Activated T-cell treated with anti-CD3 and anti-CD28 coated beads, Interleukin-2, amount 50 U/mL, for 24 hours (primary cell): Measurements from ENCODE around the gene P2RY12.
"Not testable (repeated sequence)": the region's sequence is repeated elsewhere in the genome, so short reads cannot be mapped to it uniquely, and the experiment has no call there.

Experiments
- DNase-seq: peaks from one replicate; pipeline ENCODE4 v3.0.0-alpha.2; 2020
- H3K27ac Mint-ChIP-seq: 2 replicates; pipeline ENCODE4 v1.8.0; 2020; ENCODE audit warnings: mild to moderate bottlenecking, mixed read lengths
- H3K27me3 Mint-ChIP-seq: 2 replicates; pipeline ENCODE4 v1.8.0; 2020; ENCODE audit warnings: mixed read lengths
- H3K36me3 Mint-ChIP-seq: 2 replicates; pipeline ENCODE4 v1.8.0; 2020; ENCODE audit warnings: low read depth, mixed read lengths
- H3K4me1 Mint-ChIP-seq: 2 replicates; pipeline ENCODE4 v1.8.0; 2020; ENCODE audit warnings: low read depth, mixed read lengths
- H3K4me3 Mint-ChIP-seq: 2 replicates; pipeline ENCODE4 v1.8.0; 2020; ENCODE audit warnings: mild to moderate bottlenecking, moderate library complexity, mixed read lengths
- H3K9me3 Mint-ChIP-seq: 2 replicates; pipeline ENCODE4 v1.8.0; 2020; ENCODE audit warnings: mixed read lengths

The P2RY12 gene

DNA sequence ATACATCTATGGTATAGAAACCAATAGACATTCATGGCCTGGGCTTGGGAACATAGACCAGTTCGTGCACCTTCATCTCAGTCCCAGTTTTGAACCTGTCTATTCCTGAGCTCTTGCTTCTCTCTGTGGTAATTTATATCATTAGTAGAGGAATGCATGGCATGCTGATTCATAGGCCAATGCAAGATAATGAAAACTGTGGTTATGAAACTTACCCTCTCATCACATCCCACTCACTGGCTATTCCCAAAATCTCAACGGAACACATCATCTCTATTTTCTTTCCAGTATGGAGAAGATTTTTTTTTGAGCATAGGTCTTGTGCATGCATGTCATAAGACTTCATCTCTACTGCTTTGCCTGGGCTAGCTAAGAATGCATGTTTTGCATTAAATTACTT lies 18.7 kb upstream of the P2RY12 start:
- Mint-ChIP-seq H3K27ac (no peak overlapping the region), H3K4me3 (no peak overlapping the region), H3K36me3 (no peaks in the 10 kb centered on the region), H3K27me3 (no peaks in the 10 kb centered on the region), H3K4me1 (peaks cover 5% of the 10 kb centered on the region), H3K9me3 (no peaks in the 10 kb centered on the region)
- no peak for DNase-seq

DNA sequence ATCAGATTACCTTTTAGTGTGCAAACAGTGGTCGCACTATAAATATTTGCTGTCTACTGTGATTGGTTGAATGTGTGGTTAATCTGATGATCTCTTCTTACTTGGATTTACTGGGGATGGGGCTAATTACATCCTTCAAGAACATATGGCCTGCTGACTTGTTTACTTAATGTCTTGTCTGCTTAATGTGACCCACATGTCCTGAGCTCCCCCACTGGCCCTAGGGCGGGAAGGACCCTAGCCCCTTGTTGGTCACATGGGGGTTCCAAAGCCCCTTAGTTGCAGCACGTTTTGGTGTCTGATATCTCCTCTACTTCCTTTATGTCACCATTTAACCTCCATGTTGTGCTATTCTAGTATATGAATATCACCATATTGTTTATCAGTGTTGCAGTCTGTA lies 17.8 kb upstream of the P2RY12 start:
- peaks cover 5% of the 10 kb centered on the region for H3K4me1 Mint-ChIP-seq
- no peaks in the 10 kb centered on the region for H3K27me3 Mint-ChIP-seq
- no peaks in the 10 kb centered on the region for H3K36me3 Mint-ChIP-seq
- no peak overlapping the region for H3K27ac Mint-ChIP-seq
- no peak for DNase-seq
- no peaks in the 10 kb centered on the region for H3K9me3 Mint-ChIP-seq
- H3K4me3 Mint-ChIP-seq, result no peak overlapping the region

DNA sequence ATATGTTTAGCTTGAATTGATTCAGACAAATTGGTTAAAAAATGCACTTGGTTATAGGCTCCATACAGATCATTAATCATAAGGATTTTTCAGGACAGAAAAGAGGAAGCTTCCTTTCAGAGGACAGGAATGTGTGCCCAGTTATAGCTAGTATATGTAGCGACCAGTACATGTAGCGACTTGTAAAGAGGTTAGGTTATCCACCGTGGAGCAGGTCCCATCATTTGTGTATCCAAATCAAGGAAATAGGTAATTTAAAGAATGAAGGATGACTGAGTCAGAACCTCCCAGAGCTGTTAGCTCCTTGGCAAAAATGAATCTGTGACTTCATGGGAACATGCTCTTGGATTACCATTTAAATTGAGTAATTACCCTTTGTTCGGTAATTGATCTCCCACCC lies 15.8 kb upstream of the P2RY12 start:
- DNase-seq, result no peak
- peaks cover 5% of the 10 kb centered on the region for H3K4me1 Mint-ChIP-seq
- H3K36me3 Mint-ChIP-seq, result no peaks in the 10 kb centered on the region
- no peaks in the 10 kb centered on the region for H3K27me3 Mint-ChIP-seq
- no peak overlapping the region for H3K27ac Mint-ChIP-seq
- no peaks in the 10 kb centered on the region for H3K9me3 Mint-ChIP-seq
- H3K4me3 Mint-ChIP-seq, result no peak overlapping the region

DNA sequence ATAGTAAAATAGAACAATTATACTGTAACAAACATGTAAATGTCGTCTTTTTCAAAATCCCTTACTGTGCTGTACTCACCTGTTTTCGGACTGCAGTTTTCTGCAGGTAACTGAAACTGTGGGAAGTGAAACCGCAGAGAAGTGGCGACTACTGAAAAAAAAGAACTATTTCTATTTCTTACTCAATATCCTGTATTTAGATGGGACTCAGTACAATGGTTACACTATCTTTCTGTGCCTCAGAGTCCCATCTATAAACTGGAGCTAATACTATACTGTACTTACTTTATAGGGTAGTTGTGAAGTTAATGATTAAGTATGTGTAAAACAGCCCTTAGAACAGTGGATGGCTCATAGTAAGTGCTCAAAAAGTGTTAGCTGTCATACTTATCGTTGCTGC lies 14.3 kb upstream of the P2RY12 start:
- Mint-ChIP-seq H3K9me3 (no peaks in the 10 kb centered on the region), H3K36me3 (no peaks in the 10 kb centered on the region), H3K27ac (no peak overlapping the region), H3K4me1 (peaks cover 2% of the 10 kb centered on the region), H3K4me3 (no peak overlapping the region), H3K27me3 (no peaks in the 10 kb centered on the region)
- DNase-seq, result no peak

DNA sequence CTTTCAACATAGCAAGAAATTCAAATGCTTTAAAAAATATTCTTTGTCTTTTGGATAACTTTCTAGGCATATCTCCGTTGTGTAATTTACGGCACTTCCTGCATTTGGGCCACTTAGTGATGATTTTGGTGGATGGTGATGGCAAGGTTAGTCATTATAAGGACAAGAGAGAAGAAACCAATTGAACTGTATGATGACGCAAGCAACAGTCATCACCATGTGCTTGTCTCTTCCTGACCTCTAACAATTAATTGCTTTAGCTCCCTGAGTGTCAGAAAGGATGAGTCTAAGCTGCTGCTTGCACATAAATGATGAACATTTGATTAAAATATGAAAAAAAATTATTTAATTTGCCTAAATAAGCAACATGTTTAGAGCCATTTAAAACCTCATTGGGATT lies 11.3 kb upstream of the P2RY12 start:
- H3K36me3 Mint-ChIP-seq, result no peaks in the 10 kb centered on the region
- H3K27ac Mint-ChIP-seq, result no peak overlapping the region
- no peak overlapping the region for H3K4me3 Mint-ChIP-seq
- no peaks in the 10 kb centered on the region for H3K4me1 Mint-ChIP-seq
- peaks cover 4% of the 10 kb centered on the region for H3K27me3 Mint-ChIP-seq
- DNase-seq, result no peak
- H3K9me3 Mint-ChIP-seq, result no peaks in the 10 kb centered on the region

- Mint-ChIP-seq H3K36me3 (no peaks in the 10 kb centered on the region), H3K4me1 (no peaks in the 10 kb centered on the region), H3K27me3 (peaks cover 7% of the 10 kb centered on the region), H3K4me3 (no peak overlapping the region), H3K27ac (no peak overlapping the region), H3K9me3 (no peaks in the 10 kb centered on the region)
- no peak for DNase-seq
These were observed 10.1 kb upstream of the P2RY12 start for GRCh38 chr3:151394611-151395010.

DNA sequence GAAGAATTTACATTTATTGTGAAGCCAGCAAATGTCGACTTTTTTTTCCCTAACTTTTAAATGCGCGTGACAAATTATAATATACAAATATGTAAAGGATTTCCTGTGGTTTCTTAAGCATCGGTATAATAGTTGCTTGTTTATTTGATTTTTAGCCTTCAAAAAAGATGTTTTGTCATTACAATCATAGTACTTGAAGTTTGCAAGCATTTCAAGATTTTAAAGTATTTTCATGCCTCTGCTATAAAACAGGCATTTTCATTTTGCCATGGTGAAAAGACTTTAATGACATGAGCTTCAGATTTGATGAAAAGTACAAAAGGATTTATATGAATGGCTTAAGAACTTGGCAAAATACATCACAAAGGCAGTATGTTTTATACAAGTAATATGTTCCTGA lies 9.4 kb upstream of the P2RY12 start:
- Mint-ChIP-seq H3K4me3 (no peak overlapping the region), H3K27me3 (peaks cover 14% of the 10 kb centered on the region), H3K4me1 (no peaks in the 10 kb centered on the region), H3K9me3 (no peaks in the 10 kb centered on the region), H3K27ac (no peak overlapping the region), H3K36me3 (no peaks in the 10 kb centered on the region)
- DNase-seq, result no peak

- Mint-ChIP-seq H3K27me3 (peaks cover 14% of the 10 kb centered on the region), H3K36me3 (no peaks in the 10 kb centered on the region), H3K4me3 (no peak overlapping the region), H3K9me3 (no peaks in the 10 kb centered on the region), H3K4me1 (no peaks in the 10 kb centered on the region), H3K27ac (no peak overlapping the region)
- DNase-seq, result no peak
These were observed 8.7 kb upstream of the P2RY12 start for GRCh38 chr3:151393146-151393830.

- H3K4me3 Mint-ChIP-seq, H3K27ac Mint-ChIP-seq, H3K4me1 Mint-ChIP-seq, H3K36me3 Mint-ChIP-seq, H3K9me3 Mint-ChIP-seq, DNase-seq: not testable (repeated sequence)
- peaks cover 14% of the 10 kb centered on the region for H3K27me3 Mint-ChIP-seq
These were observed 7.6 kb upstream of the P2RY12 start for GRCh38 chr3:151392191-151392590.

GRCh38 chr3:151391720-151392119 lies 7.2 kb upstream of the P2RY12 start:
- no peak for DNase-seq
- no peaks in the 10 kb centered on the region for H3K36me3 Mint-ChIP-seq
- H3K4me3 Mint-ChIP-seq, result no peak overlapping the region
- no peaks in the 10 kb centered on the region for H3K4me1 Mint-ChIP-seq
- no peak overlapping the region for H3K27ac Mint-ChIP-seq
- H3K9me3 Mint-ChIP-seq, result no peaks in the 10 kb centered on the region
- H3K27me3 Mint-ChIP-seq, result peaks cover 14% of the 10 kb centered on the region

GRCh38 chr3:151387842-151388241 lies 3.3 kb upstream of the P2RY12 start:
- H3K27ac Mint-ChIP-seq, result no peak overlapping the region
- peaks cover 11% of the 10 kb centered on the region for H3K27me3 Mint-ChIP-seq
- no peaks in the 10 kb centered on the region for H3K36me3 Mint-ChIP-seq
- no peak for DNase-seq
- no peaks in the 10 kb centered on the region for H3K9me3 Mint-ChIP-seq
- H3K4me1 Mint-ChIP-seq, result peaks cover 4% of the 10 kb centered on the region
- no peak overlapping the region for H3K4me3 Mint-ChIP-seq

DNA sequence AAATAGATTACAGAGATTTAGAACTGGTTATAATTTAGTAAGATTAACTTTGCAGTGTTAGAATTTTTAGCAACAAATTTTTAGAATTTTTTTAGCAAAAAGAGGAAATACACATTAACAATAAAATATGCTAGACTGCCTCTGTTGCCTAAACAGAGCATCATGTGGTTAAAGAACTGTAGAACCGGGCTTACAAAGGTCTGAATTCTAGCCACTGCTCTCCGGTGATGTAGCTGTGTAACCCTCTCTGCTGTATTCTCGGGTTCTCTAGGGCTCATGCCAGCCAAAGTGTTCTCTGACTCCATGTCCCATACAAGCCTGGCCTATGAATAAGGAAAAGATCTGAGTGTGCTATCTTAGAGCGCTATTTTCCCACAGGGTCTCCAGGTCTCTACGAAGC lies 2.9 kb upstream of the P2RY12 start:
- Mint-ChIP-seq H3K27me3 (peaks cover 11% of the 10 kb centered on the region), H3K9me3 (no peaks in the 10 kb centered on the region), H3K36me3 (no peaks in the 10 kb centered on the region), H3K4me3 (no peak overlapping the region), H3K27ac (no peak overlapping the region), H3K4me1 (peaks cover 4% of the 10 kb centered on the region)
- no peak for DNase-seq

DNA sequence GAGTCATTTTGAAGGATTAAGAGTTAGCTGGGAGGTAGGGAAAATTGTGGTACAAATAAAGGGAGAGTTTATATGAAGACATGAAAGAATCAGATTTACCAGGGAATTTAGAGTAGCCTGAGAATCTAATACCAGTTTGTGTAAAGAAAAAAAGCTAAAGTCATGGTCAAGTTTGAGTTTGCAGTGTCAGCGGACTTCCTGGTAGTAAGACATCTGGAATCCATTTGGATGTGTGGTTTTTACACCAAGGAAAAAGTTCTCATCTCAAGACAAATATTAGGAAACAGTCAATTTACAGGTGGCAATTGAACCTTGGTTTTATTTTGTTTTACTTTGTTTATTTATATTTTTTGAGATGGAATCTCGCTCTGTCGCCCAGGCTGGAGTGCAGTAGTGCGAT lies 1.5 kb upstream of the P2RY12 start:
- H3K9me3 Mint-ChIP-seq, result no peaks in the 10 kb centered on the region
- no peak overlapping the region for H3K27ac Mint-ChIP-seq
- no peaks in the 10 kb centered on the region for H3K36me3 Mint-ChIP-seq
- no peak overlapping the region for H3K4me3 Mint-ChIP-seq
- DNase-seq, result no peak
- peaks cover 11% of the 10 kb centered on the region for H3K27me3 Mint-ChIP-seq
- peaks cover 4% of the 10 kb centered on the region for H3K4me1 Mint-ChIP-seq

- no peaks in the 10 kb centered on the region for H3K9me3 Mint-ChIP-seq
- H3K27ac Mint-ChIP-seq, result no peak overlapping the region
- peaks cover under 1% of the 10 kb centered on the region for H3K27me3 Mint-ChIP-seq
These were observed 597 bp downstream of the P2RY12 start for GRCh38 chr3:151383956-151384355.

GRCh38 chr3:151383111-151383510 lies 1.4 kb downstream of the P2RY12 start:
- Mint-ChIP-seq H3K27me3 (no peaks in the 10 kb centered on the region), H3K36me3 (no peaks in the 10 kb centered on the region), H3K4me3 (no peak overlapping the region), H3K27ac (no peak overlapping the region), H3K4me1 (peaks cover 4% of the 10 kb centered on the region), H3K9me3 (no peaks in the 10 kb centered on the region)
- no peak for DNase-seq

More at GRCh38 chr3:151383956-151384355, 597 bp downstream of the P2RY12 start:
- DNase-seq, result no peak
- Mint-ChIP-seq H3K4me1 (peaks cover 4% of the 10 kb centered on the region), H3K36me3 (no peaks in the 10 kb centered on the region), H3K4me3 (no peak overlapping the region)

GRCh38 chr3:151382671-151383070 lies 1.9 kb downstream of the P2RY12 start:
- H3K4me3 Mint-ChIP-seq, result no peak overlapping the region
- no peaks in the 10 kb centered on the region for H3K9me3 Mint-ChIP-seq
- no peak overlapping the region for H3K27ac Mint-ChIP-seq
- H3K27me3 Mint-ChIP-seq, result peaks cover 3% of the 10 kb centered on the region
- no peak for DNase-seq
- H3K4me1 Mint-ChIP-seq, result peaks cover 4% of the 10 kb centered on the region
- no peaks in the 10 kb centered on the region for H3K36me3 Mint-ChIP-seq
